C4-2B (cell line): ENCODE results near the gene G6PD.
"Not testable (repeated sequence)": the region's sequence is repeated elsewhere in the genome, so short reads cannot be mapped to it uniquely, and the experiment has no call there.

Experiments used
- H3K27ac ChIP-seq: fragments of 450-650 bp; 2 replicates; pipeline ENCODE4 v1.5.1; 2017
- CTCF ChIP-seq: fragments of 450-650 bp; conservative IDR thresholded peaks from 2 replicates; pipeline ENCODE4 v1.5.1; 2017; ENCODE audit warnings: mild to moderate bottlenecking
- ZFX ChIP-seq: fragments of 450-650 bp; IDR thresholded peaks from 2 replicates; pipeline ENCODE4 v1.6.1; 2017

G6PD gene

GRCh38 chrX:154502098-154502497, 44.5 kb downstream of the G6PD start:
- H3K27ac ChIP-seq, result no peak overlapping the region
- no peak for TF ChIP-seq ZFX

GRCh38 chrX:154501423-154501822, 45.2 kb downstream of the G6PD start:
- not testable (repeated sequence) for H3K27ac ChIP-seq

- H3K27ac ChIP-seq, result not testable (repeated sequence)
Measured at GRCh38 chrX:154496591-154497137, 50.0 kb downstream of the G6PD start.

- H3K27ac ChIP-seq, result no peak overlapping the region
- TF ChIP-seq ZFX, result no peak
- no peak for TF ChIP-seq CTCF
Measured at GRCh38 chrX:154495472-154495922, 51.1 kb downstream of the G6PD start.

- TF ChIP-seq CTCF (no peak), ZFX (no peak)
Measured at GRCh38 chrX:154494715-154495114, 51.9 kb downstream of the G6PD start.

GRCh38 chrX:154490414-154491083, 56.1 kb downstream of the G6PD start, which contains the start of gene SLC10A3:
Gene SLC10A3 (minus strand): TSS chrX:154490629. CDS start chrX:154488940, 1,689 bp downstream.
- peak; percentile 47 for TF ChIP-seq ZFX
- TF ChIP-seq CTCF, result no peak
- H3K27ac ChIP-seq, result peak within 1 kb of the TSS; percentile 90

More at GRCh38 chrX:154494715-154495114, 51.9 kb downstream of the G6PD start:
- no peak overlapping the region for H3K27ac ChIP-seq

GRCh38 chrX:154490021-154490413, 56.6 kb downstream of the G6PD start:
- H3K27ac ChIP-seq, result peak overlapping the region; percentile 90
- TF ChIP-seq CTCF, result no peak
- TF ChIP-seq ZFX, result no peak

GRCh38 chrX:154489182-154489581, 57.5 kb downstream of the G6PD start:
- peak overlapping the region; percentile 90 for H3K27ac ChIP-seq
- TF ChIP-seq ZFX, result no peak
- no peak for TF ChIP-seq CTCF

GRCh38 chrX:154488336-154489075, 58.1 kb downstream of the G6PD start:
- no peak for TF ChIP-seq CTCF
- TF ChIP-seq ZFX, result no peak
- no peak overlapping the region; the same call in 1 of the 2 replicates for H3K27ac ChIP-seq
